NCI-H2227 (cell line): Measurements from ENCODE around the gene STRIT1.
"Not testable (repeated sequence)": the region's sequence is repeated elsewhere in the genome, so short reads cannot be mapped to it uniquely, and the experiment has no call there.

ENCODE experiments used
- DNase-seq: peaks from one replicate; lab custom pipeline; 2025; ENCODE audit not compliant: unreplicated experiment; lab: John Stamatoyannopoulos, UW

Gene STRIT1

GRCh38 chr3:155313916-155314315 lies 20.4 kb upstream of the STRIT1 start:
- no peak for DNase-seq

DNA sequence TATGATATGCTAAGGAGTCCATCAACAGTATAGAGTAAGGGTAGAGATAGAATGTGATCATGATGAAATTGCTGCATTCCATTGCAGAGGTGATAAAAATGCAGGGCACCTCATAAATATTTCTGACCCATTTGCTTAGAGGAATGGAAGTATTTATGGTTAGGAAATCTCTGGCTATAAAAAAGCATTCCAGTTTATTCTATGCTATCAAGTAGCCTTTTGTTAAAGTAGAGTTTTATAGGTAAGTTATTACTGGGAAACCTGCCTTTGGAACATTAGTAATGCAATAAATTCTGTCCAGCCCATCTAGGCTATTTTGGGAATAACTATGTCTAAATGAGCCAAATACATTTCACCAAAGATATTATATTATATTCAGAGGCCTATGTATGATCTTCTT lies 19.8 kb upstream of the STRIT1 start:
- DNase-seq, result no peak

GRCh38 chr3:155312781-155313180 lies 19.3 kb upstream of the STRIT1 start:
- DNase-seq, result no peak

DNA sequence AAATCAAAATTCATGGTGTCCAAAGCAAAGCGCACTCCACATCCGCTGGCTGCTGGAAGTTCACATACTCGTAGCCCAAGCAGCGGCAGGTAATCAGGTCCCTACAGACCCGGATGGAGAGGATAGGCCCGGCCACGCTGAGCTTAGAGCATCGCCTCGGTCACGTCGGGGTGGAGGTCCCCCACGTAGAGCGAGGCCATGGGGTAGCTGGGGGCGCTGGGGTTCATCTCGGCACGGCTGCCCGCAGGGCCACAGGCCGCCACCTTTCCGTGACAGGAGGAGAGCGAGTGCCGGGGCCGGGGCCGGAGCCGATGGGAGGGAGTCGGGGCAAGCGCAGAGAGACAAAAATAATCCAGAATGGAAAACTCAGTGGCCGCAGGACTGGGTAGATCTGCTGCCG lies 16.1 kb upstream of the STRIT1 start:
- DNase-seq, result no peak

DNA sequence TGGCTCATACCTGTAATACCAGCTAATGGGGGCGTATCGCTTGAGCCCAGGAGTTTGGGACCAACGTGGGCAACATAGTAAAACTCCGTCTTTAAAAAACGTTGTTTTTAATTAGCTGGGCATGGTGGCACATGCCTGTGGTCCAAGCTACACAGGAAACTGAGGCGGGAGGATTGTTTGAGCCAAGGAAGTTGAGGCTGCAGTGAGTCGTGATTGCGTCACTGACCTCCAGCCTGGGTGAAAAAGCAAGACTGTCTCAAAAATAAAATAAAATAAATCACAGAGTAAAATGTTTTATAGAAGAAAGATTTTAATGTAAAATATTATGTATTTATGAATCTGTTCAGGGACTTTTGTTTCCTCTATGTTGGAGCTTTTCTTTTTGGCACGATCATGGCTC lies 15.3 kb upstream of the STRIT1 start:
- DNase-seq, result no peak

GRCh38 chr3:155307183-155307582 lies 13.7 kb upstream of the STRIT1 start:
- DNase-seq, result no peak

GRCh38 chr3:155304394-155304793 lies 10.9 kb upstream of the STRIT1 start:
- DNase-seq, result no peak

GRCh38 chr3:155303540-155304097 lies 10.1 kb upstream of the STRIT1 start:
- no peak for DNase-seq

DNA sequence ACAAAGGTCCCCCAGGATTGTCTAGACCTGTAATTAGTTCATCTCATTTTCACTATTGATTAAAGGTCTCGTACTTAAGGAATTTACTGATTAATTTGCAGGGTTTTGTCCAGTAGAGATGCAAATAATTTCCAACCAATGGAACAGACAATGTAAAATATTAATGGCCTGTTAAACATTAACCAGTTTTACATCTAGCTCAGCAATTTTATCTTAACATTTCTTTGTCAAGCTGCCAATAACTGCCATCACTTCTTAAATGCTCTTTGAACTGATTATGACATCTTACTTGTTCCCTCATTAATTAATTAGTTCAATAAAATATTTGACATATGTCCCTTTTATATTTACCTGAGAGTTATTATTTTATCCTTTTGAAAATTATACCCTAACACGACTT lies 9.4 kb upstream of the STRIT1 start:
- DNase-seq, result no peak

DNA sequence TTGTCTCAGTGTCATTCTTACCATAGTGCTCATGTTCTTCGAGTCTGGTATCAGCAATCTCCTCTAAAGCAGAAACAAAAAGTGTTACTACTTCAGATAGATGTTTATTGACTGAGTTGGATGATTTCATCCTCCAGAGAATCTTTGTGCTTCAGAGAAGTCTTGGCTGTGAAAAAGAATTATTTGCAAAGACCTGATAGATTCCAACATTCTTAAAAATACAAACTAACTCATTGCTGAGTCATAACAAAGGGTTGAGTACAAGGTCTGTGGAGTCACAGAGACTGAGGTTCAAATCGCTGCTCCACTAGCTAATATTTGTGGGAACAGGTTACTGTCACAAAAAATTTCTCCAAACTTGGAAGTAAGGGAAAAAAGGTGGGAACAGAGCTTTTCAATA lies 9.0 kb upstream of the STRIT1 start:
- no peak for DNase-seq

- no peak for DNase-seq
These were observed 3.6 kb upstream of the STRIT1 start for GRCh38 chr3:155297100-155297499.

GRCh38 chr3:155296413-155296812 lies 2.9 kb upstream of the STRIT1 start:
- DNase-seq, result no peak

- DNase-seq, result no peak
These were observed 790 bp downstream of the STRIT1 start for GRCh38 chr3:155292693-155293092.

GRCh38 chr3:155292133-155292532 lies 1.4 kb downstream of the STRIT1 start:
- no peak for DNase-seq

DNA sequence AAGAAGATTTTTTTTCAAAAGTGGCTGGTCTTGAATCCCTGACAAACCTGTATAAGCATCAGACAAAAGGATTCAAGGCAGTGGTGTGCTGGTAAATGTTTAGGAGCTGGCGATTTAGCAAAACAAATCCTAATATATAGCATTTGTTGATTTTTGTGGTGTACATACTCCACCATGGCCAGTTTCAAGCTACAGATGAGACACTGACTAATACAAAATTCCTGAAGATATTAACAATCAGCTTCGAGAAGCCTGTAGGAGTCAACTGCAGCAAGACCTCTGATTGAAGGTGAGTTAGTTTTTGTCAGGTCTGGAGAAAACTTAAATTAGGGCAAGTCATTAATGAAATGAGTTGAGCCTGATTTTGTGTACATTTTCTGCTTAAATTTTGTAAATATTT lies 6.7 kb downstream of the STRIT1 start:
- DNase-seq, result no peak

- DNase-seq, result no peak
These were observed 7.5 kb downstream of the STRIT1 start for GRCh38 chr3:155285936-155286335.

GRCh38 chr3:155283092-155284056 lies 10.1 kb downstream of the STRIT1 start:
- DNase-seq, result no peak

- no peak for DNase-seq
These were observed 10.9 kb downstream of the STRIT1 start for GRCh38 chr3:155282385-155283091.

- no peak for DNase-seq
These were observed 11.6 kb downstream of the STRIT1 start for GRCh38 chr3:155281912-155282311.

DNA sequence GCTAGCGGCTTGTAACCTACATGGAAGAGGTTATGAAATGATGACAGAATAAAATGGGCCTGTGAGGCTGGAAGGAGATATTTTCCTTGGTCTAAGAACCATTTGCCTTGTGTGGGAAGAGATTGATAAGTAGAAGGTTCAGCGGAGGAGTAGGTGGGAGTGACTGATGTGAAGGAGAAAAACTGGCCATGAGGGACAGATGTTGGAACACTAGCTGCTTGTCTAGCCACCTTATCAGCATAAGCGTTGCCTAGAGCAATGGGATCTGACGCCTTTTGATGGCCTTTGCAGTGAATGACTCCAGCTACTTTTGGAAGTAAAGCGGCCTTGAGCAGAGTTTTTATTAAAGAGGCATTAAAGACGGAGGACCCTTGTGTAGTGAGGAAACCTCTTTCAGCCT lies 17.4 kb downstream of the STRIT1 start:
- not testable (repeated sequence) for DNase-seq

- DNase-seq, result not testable (repeated sequence)
These were observed 18.2 kb downstream of the STRIT1 start for GRCh38 chr3:155275159-155275754.
